GM12875 (cell line): ENCODE measurements around the gene PSENEN.

Experiments
- H3K4me3 ChIP-seq: one replicate; pipeline ENCODE4 v1.5.1; 2011; ENCODE audit warnings: low read depth, low read length, control low read depth
- CTCF ChIP-seq: IDR thresholded peaks from 2 replicates; pipeline ENCODE4 v1.5.1; 2011; ENCODE audit warnings: low read depth, mild to moderate bottlenecking, control low read depth, inconsistent platforms, low read length, moderate library complexity, borderline replicate concordance; ENCODE audit not compliant: insufficient read depth

Gene PSENEN

GRCh38 chr19:35755131-35755549 is 9.7 kb downstream of the PSENEN start:
- TF ChIP-seq CTCF = no peak
- no peak overlapping the region for H3K4me3 ChIP-seq

- no peak overlapping the region for H3K4me3 ChIP-seq
- TF ChIP-seq CTCF = no peak
These were observed 10.3 kb downstream of the PSENEN start for GRCh38 chr19:35755550-35756376.

- H3K4me3 ChIP-seq = peak within 1 kb of the TSS; percentile 90
- no peak for TF ChIP-seq CTCF
These were observed 11.2 kb downstream of the PSENEN start, which contains the start of gene HSPB6 for GRCh38 chr19:35756377-35757230. Gene HSPB6 (minus strand): TSS chr19:35757029. CDS start chr19:35757008, 21 bp downstream.

GRCh38 chr19:35757231-35757748 is 11.8 kb downstream of the PSENEN start:
- TF ChIP-seq CTCF = no peak

GRCh38 chr19:35757749-35758608 is 12.5 kb downstream of the PSENEN start, which contains the start of gene PROSER3:
Gene PROSER3 (plus strand): TSS chr19:35758176. CDS start chr19:35758216, 40 bp downstream.
- peak within 1 kb of the TSS; percentile 90 for H3K4me3 ChIP-seq
- no peak for TF ChIP-seq CTCF

More at GRCh38 chr19:35757231-35757748, 11.8 kb downstream of the PSENEN start:
- peak overlapping the region; percentile 90 for H3K4me3 ChIP-seq

- no peak overlapping the region for H3K4me3 ChIP-seq
- TF ChIP-seq CTCF = no peak
These were observed 14.2 kb downstream of the PSENEN start for GRCh38 chr19:35759697-35760096.
